Heart right ventricle (tissue), 16 donors: ENCODE results near the gene SPTSSA. TPM values are rescaled to one million over a fixed set of nuclear protein-coding genes. Genes with fewer than 3 reads are reported as not detected.

Source experiments
- ATAC-seq, 8 donors: fragments of 200-7000 bp; cut with Tn5 transposase; one replicate each; pipeline ENCODE4 v1.9.1; 2020; ENCODE audit warnings: mild to moderate bottlenecking in 8 of 8, moderate library complexity in 8 of 8, moderate number of reproducible peaks in 1 of 8
- DNase-seq, 2 donors: peaks; one replicate each; pipeline ENCODE4 v3.0.0-alpha.2; 2020
- H3K27ac ChIP-seq, 10 donors: fragments of 200-600 bp; sonication (generic) in 2 of 10; one replicate each; pipeline versions ENCODE4 v1.5.0 to v1.8.0; 2020 to 2022; ENCODE audit warnings: mild to moderate bottlenecking in 3 of 10
- H3K27me3 ChIP-seq, 7 donors: fragments of 200-600 bp; one replicate each; pipeline ENCODE4 v1.8.0; 2021 to 2022; ENCODE audit warnings: mild to moderate bottlenecking in 2 of 7
- H3K36me3 ChIP-seq, 9 donors: fragments of 200-600 bp; sonication (generic) in 1 of 9; one replicate each; pipeline versions ENCODE4 v1.5.0 to v1.8.0; 2020 to 2022; ENCODE audit warnings: mild to moderate bottlenecking in 2 of 9
- H3K4me1 ChIP-seq, 9 donors: fragments of 200-600 bp; sonication (generic) in 1 of 9; one replicate each; pipeline versions ENCODE4 v1.5.0 to v1.8.0; 2020 to 2022; ENCODE audit warnings: mild to moderate bottlenecking in 4 of 9
- H3K4me3 ChIP-seq, 10 donors: fragments of 200-600 bp; sonication (generic) in 2 of 10; one replicate each; pipeline versions ENCODE4 v1.5.0 to v1.8.0; 2020 to 2022; ENCODE audit warnings: mild to moderate bottlenecking in 7 of 10, moderate library complexity in 2 of 10
- H3K9me3 ChIP-seq, 11 donors: fragments of 200-600 bp in 10 of 11; sonication (generic) in 2 of 11; one replicate each; pipeline versions ENCODE4 v1.5.0 to v1.8.0; 2013 to 2022; ENCODE audit warnings: mild to moderate bottlenecking in 2 of 11, control low read depth in 1 of 11, moderate library complexity in 1 of 11
- WGBS, 2 donors: extraction: QIAGEN DNeasy Blood & Tissue Kit; methylation state at CpG; one replicate each; pipeline ENCODE4 v1.1.7; 2013; ENCODE audit warnings: inconsistent platforms in 1 of 2; 5-methylcytosine and 5-hydroxymethylcytosine counted together
- intact Hi-C, 10 donors: fragments of 100-400 bp; cut with DNase I; formaldehyde crosslinking; loops; one replicate each; pipeline versions ENCODE4 v1.11.1 to v1.14.2; 2022
- polyA plus RNA-seq, 2 donors: library from polyadenylated mRNA; stranded (reverse); fragments of 200-250 nt; gene quantifications; one replicate each; pipeline ENCODE4 v1.2.3, GENCODE V29; 2013
- total RNA-seq, 10 donors: library from RNA; stranded (reverse); fragmentation: NEBNext Ultra II Directional in 3 of 10; extraction: Animal tissue kit (Norgen Biotek cat#: 25700) in 3 of 10; gene quantifications; one replicate each; pipeline versions ENCODE4 v1.2.1 to v1.2.4, GENCODE V29; 2021 to 2023
- TF ChIP-seq, protein P1 (sequence below), 9 donors: fragments of 200-600 bp; sonication (generic) in 2 of 9; IDR thresholded peaks; one replicate each; pipeline versions ENCODE4 v1.5.0 to v1.8.0; 2021 to 2022; ENCODE audit warnings: antibody characterized with exemption in 9 of 9, mild to moderate bottlenecking in 5 of 9, moderate library complexity in 1 of 9
- donor health status: Arrhythmogenic right ventricular cardiomyopathy.
- donor health status: ischemic (EF 13 %, LVEDD 7.1; RV severe dilation, severe dysfunction).
- donor health status: healthy with polysubstance abuse.
- donor health status: DM: no; HTN: yes; CAD: no.
- donor health status: DM: no; HTN: no; CAD: no.
- donor health status: ischemic (EF 25% LVEDD 6.9; RV normal size, moderate dysfunction).
- donor health status: ischemic (EF 25% LVEDD 5.7; RV mildly dilated, moderate dysfunction).
- donor health status: healthy.
- donor health status: DM: yes; HTN: yes; CAD: no.
- donor health status: Ischemic cardiomyopathy.
- donor health status: ischemic (EF 35%, LVEDD 5.7; RV mildly dilated, moderate dysfunction).
- donor health status: nonischemic (EF 11% LVEDD 7.7; RV severe dilation, severe dysfunction).
- donor health status: DM: yes; HTN: yes; CAD: no.
- donor health status: PGD.
- donor health status: ischemic (EF 29% LVEDD 5.4; RV normal size, mild dysfunction).
- donor health status: nonischemic (EF 23%, LVEDD 6.1; RV moderate dilation, normal function).

The SPTSSA gene
- total and polyA plus RNA-seq, 12 donors: 9.7 to 30.7 (median 12.8) TPM

DNA sequence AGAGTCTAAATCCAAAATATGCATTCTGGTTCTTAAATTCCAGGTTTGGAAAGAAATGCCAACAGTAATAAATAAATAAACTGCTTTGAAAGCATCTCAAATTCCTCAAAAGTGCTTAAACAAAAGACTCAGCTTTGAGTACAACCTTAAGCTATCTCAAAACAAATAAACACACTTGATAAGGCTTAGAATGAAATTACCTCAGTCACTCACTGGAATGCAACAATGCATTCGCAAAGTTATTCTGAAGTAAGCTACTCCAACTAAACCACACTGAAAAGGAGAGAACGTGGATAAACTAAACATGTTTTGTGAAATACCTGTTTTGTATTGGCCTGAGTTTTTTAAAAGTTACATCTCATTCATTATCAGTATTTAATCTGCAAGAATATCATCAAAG, 1.2 kb downstream of the SPTSSA start:
- Histone ChIP-seq H3K4me3 (peak overlapping the region in 8 of 10 donors; percentile 65 to 83 (median 70)), H3K4me1 (peaks cover 0 to 36% (median 18%) of the 10 kb centered on the region in 9 donors), H3K9me3 (no peaks in the 10 kb centered on the region), H3K27ac (peak overlapping the region in 7 of 10 donors; percentile 74 to 94 (median 92)), H3K27me3 (no peaks in the 10 kb centered on the region), H3K36me3 (peaks cover 0 to 16% (median 7%) of the 10 kb centered on the region in 9 donors)
- DNase-seq: no peak
- WGBS, 2 donors: 35% methylated on average over 2 of the region's 2 CpGs
- TF ChIP-seq, protein P1, sequence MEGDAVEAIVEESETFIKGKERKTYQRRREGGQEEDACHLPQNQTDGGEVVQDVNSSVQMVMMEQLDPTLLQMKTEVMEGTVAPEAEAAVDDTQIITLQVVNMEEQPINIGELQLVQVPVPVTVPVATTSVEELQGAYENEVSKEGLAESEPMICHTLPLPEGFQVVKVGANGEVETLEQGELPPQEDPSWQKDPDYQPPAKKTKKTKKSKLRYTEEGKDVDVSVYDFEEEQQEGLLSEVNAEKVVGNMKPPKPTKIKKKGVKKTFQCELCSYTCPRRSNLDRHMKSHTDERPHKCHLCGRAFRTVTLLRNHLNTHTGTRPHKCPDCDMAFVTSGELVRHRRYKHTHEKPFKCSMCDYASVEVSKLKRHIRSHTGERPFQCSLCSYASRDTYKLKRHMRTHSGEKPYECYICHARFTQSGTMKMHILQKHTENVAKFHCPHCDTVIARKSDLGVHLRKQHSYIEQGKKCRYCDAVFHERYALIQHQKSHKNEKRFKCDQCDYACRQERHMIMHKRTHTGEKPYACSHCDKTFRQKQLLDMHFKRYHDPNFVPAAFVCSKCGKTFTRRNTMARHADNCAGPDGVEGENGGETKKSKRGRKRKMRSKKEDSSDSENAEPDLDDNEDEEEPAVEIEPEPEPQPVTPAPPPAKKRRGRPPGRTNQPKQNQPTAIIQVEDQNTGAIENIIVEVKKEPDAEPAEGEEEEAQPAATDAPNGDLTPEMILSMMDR (IDR thresholded peaks at IDR 0.05): no peak
- intact Hi-C loops: loop anchor here in 3 of 10 donors (5.0 to 10.0 kb wide), 2 partner anchors 74 to 76 kb away; partner anchors contain the start of gene EAPP (in 3 of the 3)
- no peak for ATAC-seq

DNA sequence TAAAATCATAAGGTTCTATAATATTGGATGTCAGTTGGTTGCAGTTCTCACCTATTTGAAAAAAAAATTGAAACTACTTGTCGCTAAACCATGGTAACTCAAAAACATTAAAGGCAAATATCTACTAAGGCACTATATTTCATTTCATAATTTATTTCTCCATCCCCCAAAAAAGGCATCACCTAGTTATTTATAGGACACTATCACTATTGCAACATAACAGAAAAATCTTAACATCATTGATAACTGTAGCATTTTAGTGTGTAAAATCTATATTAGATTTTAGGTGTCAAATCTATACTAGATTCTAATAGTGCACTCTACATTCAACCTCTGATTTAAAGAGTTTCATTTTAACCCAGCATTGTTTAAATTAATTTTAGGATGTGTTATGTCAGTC, 1.7 kb downstream of the SPTSSA start:
- Histone ChIP-seq H3K27me3 (no peaks in the 10 kb centered on the region), H3K4me1 (peaks cover 0 to 31% (median 18%) of the 10 kb centered on the region in 9 donors), H3K9me3 (no peaks in the 10 kb centered on the region), H3K4me3 (peak overlapping the region in 3 of 10 donors; percentile 68 to 72 (median 72)), H3K36me3 (peaks cover 0 to 22% (median 9%) of the 10 kb centered on the region in 9 donors), H3K27ac (no peak overlapping the region)
- TF ChIP-seq, protein P1 (IDR thresholded peaks at IDR 0.05): no peak
- DNase-seq: no peak
- no peak for ATAC-seq
- 95 to 98% methylated on average over 1 of the region's 1 CpG for WGBS, 2 donors
- intact Hi-C loops: loop anchor here in 3 of 10 donors (5.0 to 10.0 kb wide), 2 partner anchors 75 to 77 kb away; partner anchors contain the start of gene EAPP (in 3 of the 3)

DNA sequence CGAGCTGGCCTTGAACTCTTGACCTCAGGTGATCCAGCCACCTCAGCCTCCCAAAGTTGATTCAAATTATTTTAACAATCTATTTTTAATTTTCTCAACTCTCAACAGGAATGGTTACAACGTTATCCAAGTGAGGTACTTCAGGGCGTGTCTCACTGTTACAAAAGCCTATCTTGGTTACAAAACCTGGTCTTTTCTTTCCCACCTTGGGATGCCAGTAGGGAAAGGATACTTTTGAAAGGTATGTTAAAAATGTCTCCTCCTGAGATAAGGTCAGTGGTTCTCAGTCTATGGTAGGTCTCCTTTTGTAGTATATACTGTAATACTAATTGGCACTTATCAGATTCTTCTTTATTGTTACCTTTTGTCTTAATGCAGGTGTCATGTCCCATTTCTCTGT, 4.9 kb downstream of the SPTSSA start:
- H3K36me3 ChIP-seq: peaks cover 0 to 43% (median 9%) of the 10 kb centered on the region in 9 donors
- H3K9me3 ChIP-seq: no peaks in the 10 kb centered on the region
- intact Hi-C loops: no loop called here
- H3K27me3 ChIP-seq: no peaks in the 10 kb centered on the region
- H3K4me1 ChIP-seq: peaks cover 0 to 30% (median 17%) of the 10 kb centered on the region in 9 donors
- H3K4me3 ChIP-seq: no peak overlapping the region
- 60 to 68% methylated on average over 3 of the region's 3 CpGs for WGBS, 2 donors
- DNase-seq: no peak
- TF ChIP-seq, protein P1 (IDR thresholded peaks at IDR 0.05): no peak
- ATAC-seq: no peak
- no peak overlapping the region for H3K27ac ChIP-seq

DNA sequence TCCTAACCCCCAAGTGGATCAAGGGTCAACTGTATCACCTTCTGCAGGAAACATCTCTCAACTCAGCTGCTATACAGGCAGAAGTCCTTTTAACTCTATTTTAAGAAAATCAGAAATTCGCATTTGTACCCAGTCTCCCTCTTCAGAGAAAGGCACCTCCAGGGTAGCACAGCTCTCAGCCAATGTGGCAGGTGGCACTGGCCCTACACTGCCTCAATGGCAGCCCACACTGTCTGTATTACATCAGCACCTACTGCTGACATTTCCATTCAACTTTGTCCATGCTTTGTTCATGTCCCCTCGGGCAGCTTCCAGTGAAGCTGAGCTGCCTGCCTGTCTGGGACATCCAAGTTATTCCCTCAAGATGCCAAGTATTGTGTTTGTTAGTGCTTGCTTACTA, 8.8 kb downstream of the SPTSSA start:
- WGBS, 2 donors: 57 to 67% methylated on average over 2 of the region's 2 CpGs
- H3K27me3 ChIP-seq: no peaks in the 10 kb centered on the region
- H3K27ac ChIP-seq: no peak overlapping the region
- DNase-seq (no peak), ATAC-seq (peak in 1 of 8 donors; percentile 57)
- H3K4me3 ChIP-seq: no peak overlapping the region
- intact Hi-C loops: no loop called here
- no peaks in the 10 kb centered on the region for H3K9me3 ChIP-seq
- TF ChIP-seq, protein P1 (IDR thresholded peaks at IDR 0.05): no peak
- peaks cover 0 to 64% (median 9%) of the 10 kb centered on the region in 9 donors for H3K36me3 ChIP-seq
- H3K4me1 ChIP-seq: peaks cover 0 to 9% (median 0%) of the 10 kb centered on the region in 9 donors
